ENCODE data around the gene CALML4.

DNA sequence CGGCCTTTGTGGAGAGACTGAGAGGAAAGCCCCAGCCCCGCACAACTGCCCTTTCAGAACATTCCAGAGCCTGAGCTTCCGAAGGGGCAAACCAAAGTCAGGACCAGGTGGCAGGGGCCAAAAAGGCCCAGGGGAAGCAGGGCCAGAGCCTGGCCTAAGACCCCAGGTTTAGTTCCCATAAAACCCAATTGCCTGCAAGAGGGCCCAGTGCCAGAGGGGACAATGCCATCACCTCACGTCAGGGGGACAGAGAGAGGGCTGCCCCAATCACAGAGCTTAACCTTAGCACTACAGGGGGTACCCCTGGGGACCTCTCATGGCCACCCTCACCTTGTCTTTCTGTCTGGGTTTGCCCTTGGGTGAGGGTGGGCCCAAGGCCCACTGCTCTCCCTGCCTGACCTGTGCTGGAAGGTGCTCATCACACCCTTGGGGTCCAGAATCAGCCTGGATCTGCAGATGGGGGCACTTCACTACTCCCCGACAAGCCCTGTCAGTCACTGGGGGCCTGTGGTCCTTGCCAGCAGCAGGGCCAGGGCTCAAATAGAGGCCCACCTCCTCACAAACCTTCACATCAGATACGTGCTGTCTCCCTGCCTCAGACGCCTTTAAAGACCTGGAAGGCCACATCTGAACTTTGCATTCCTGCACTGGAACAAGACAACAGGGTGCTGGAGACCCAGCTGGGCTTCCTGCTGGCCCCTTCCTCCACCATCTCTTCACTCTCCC, 3.8 kb downstream of the CALML4 start:
- no peak for TF ChIP-seq SP1 (IDR thresholded peaks at IDR 0.05)
- TF ChIP-seq HDGF (IDR thresholded peaks at IDR 0.05; ENCODE audit: borderline replicate concordance), result no peak
- no peak for TF ChIP-seq ZNF384 (IDR thresholded peaks at IDR 0.05)
- TF ChIP-seq SUZ12 (IDR thresholded peaks at IDR 0.05), result no peak
- no peak for TF ChIP-seq BHLHE40 (IDR thresholded peaks at IDR 0.05; ENCODE audit: borderline replicate concordance)
- TF ChIP-seq FOXA1 (IDR thresholded peaks at IDR 0.05), result no peak
- no peak for TF ChIP-seq NFRKB (IDR thresholded peaks at IDR 0.05)
- no peak for TF ChIP-seq TARDBP (IDR thresholded peaks at IDR 0.05)
- TF ChIP-seq FOXK2 (IDR thresholded peaks at IDR 0.05), result no peak
- no peak for TF ChIP-seq CTBP1 (IDR thresholded peaks at IDR 0.05; ENCODE audit: borderline replicate concordance)
- no peak for TF ChIP-seq ARNT (IDR thresholded peaks at IDR 0.05)

Measured in HEK293T (cell line).